NOMO-1 treated with DMSO at 0.1 percent for 48 hours (cell line): Measurements from ENCODE around the gene PTAR1.
"Not testable (repeated sequence)": the region's sequence is repeated elsewhere in the genome, so short reads cannot be mapped to it uniquely, and the experiment has no call there.

ENCODE experiments used
- DNase-seq: peaks from one replicate; lab custom pipeline; 2025; ENCODE audit not compliant: unreplicated experiment; lab: John Stamatoyannopoulos, UW

PTAR1 gene

GRCh38 chr9:69759421-69760277, at the start of gene PTAR1:
PTAR1 (minus strand) TSS chr9:69760011; CDS start chr9:69759938, 73 bp downstream.
- DNase-seq, result peak; percentile 56

- DNase-seq, result no peak
These were observed 49.6 kb upstream of the PTAR1 start for GRCh38 chr9:69809304-69809863.

GRCh38 chr9:69806627-69807026, 46.8 kb upstream of the PTAR1 start:
- DNase-seq, result peak; percentile 3

- DNase-seq, result peak; percentile 76
These were observed 46.2 kb upstream of the PTAR1 start for GRCh38 chr9:69805962-69806515.

GRCh38 chr9:69801989-69802388, 42.2 kb upstream of the PTAR1 start:
- DNase-seq, result no peak

- not testable (repeated sequence) for DNase-seq
These were observed 40.2 kb upstream of the PTAR1 start for GRCh38 chr9:69800027-69800426.

- DNase-seq, result not testable (repeated sequence)
These were observed 39.7 kb upstream of the PTAR1 start for GRCh38 chr9:69799521-69799920.

- DNase-seq, result no peak
These were observed 38.9 kb upstream of the PTAR1 start for GRCh38 chr9:69798744-69799143.

- no peak for DNase-seq
These were observed 37.9 kb upstream of the PTAR1 start for GRCh38 chr9:69797675-69798074.

GRCh38 chr9:69794356-69794755, 34.5 kb upstream of the PTAR1 start:
- no peak for DNase-seq

GRCh38 chr9:69785757-69786156, 25.9 kb upstream of the PTAR1 start:
- no peak for DNase-seq

- no peak for DNase-seq
These were observed 13.4 kb upstream of the PTAR1 start for GRCh38 chr9:69773258-69773657.

- DNase-seq, result no peak
These were observed 12.1 kb upstream of the PTAR1 start for GRCh38 chr9:69771775-69772418.

- no peak for DNase-seq
These were observed 8.9 kb upstream of the PTAR1 start for GRCh38 chr9:69768716-69769115.

GRCh38 chr9:69768101-69768500, 8.3 kb upstream of the PTAR1 start:
- DNase-seq, result no peak

GRCh38 chr9:69763862-69764261, 4.1 kb upstream of the PTAR1 start:
- not testable (repeated sequence) for DNase-seq

GRCh38 chr9:69762527-69762926, 2.7 kb upstream of the PTAR1 start:
- DNase-seq, result no peak

- DNase-seq, result no peak
These were observed 433 bp upstream of the PTAR1 start for GRCh38 chr9:69760278-69760610.

- DNase-seq, result no peak
These were observed 790 bp downstream of the PTAR1 start for GRCh38 chr9:69759021-69759420.

- no peak for DNase-seq
These were observed 1.7 kb downstream of the PTAR1 start for GRCh38 chr9:69757996-69758675.

GRCh38 chr9:69755205-69755604, 4.6 kb downstream of the PTAR1 start:
- DNase-seq, result no peak
